NK-92 treated with Interleukin-12 subunit alpha and Interleukin-12 subunit beta, amount 100 ng/mL, for 24 hours (cell line): ENCODE results near the gene SPSB4.
"Not testable (repeated sequence)": the region's sequence is repeated elsewhere in the genome, so short reads cannot be mapped to it uniquely, and the experiment has no call there.

Experiments used
- DNase-seq: peaks from one replicate; lab custom pipeline; 2025; lab: John Stamatoyannopoulos, UW

Gene SPSB4

DNA sequence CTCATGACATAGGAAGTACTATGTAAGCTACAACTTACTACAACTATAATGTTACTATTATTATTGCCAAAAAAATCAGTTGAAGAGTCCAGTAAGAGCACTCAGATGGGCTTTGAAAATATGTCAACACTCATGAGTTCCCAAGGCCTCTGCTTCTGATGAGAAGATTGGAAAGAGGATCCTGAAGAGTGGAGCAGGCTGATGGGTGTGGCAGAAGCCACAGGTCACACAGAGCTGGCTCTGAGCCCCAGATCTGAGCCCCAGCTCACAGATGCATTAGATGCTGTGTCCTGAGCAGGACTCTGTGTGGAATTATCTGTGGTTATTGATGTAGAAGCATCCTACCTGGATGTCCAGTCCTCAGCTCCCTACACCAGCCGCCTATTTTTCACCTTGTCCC is 65.6 kb downstream of the SPSB4 start:
- DNase-seq = no peak

GRCh38 chr3:141117982-141118381 is 66.8 kb downstream of the SPSB4 start:
- DNase-seq = not testable (repeated sequence)

GRCh38 chr3:141122455-141123030 is 71.4 kb downstream of the SPSB4 start:
- no peak for DNase-seq

DNA sequence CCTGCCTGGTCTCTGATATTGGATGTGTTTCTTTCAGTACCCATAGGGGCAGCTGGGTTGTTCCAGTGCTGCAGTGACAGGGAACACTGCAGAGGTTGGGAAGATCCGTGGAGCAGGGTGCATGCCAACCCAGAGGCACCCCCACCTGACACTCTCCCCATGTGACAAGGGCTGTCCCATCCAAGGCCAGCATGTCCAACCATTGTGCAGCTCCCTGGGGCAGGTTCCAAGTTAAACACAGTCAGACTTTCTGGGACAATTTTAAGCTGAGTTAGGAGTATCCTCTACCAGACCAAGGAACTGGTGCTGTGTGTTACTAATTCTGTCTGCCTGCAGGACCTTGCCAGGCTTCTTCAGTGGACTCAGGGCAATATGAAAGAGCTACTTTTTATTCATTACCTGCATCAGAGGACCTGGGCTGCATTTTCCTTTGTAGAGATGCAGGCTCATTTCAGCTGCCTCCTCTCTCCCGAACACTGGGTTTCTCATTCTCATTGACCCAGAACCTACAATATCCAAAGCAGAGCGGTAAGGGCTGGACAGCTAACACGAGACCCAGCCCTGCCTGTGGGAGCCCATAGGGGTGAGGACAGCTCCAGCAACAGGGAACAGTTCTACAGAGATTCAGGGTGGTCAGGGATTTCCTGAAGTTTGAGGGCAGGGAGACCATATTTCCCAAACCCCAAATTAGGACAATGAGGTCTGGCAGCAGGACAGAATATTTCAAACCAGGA is 72.7 kb downstream of the SPSB4 start:
- DNase-seq = no peak

DNA sequence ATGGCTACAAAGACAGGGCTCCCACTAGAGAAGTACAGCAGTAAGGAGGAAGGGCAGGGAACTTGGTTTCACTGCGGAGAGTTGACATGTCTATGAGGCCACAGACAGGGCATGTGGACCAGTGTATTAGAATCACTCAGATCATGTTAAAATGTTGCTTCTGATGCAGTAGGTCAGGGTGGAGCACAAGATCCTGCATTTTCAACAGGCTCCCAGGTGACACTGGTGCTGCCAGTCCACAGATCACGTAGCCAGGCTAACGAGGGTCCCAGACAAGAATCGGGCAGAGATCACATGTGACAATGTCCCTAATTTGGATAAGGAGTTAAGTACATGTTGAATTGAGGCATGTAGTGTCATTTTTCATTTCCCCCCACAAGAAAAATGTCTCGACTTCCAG is 73.6 kb downstream of the SPSB4 start:
- DNase-seq = no peak

- no peak for DNase-seq
Observed at GRCh38 chr3:141125351-141125750, 74.2 kb downstream of the SPSB4 start.

GRCh38 chr3:141126661-141127343 is 75.7 kb downstream of the SPSB4 start:
- DNase-seq = no peak

GRCh38 chr3:141127344-141128125 is 76.4 kb downstream of the SPSB4 start:
- DNase-seq = no peak

- DNase-seq = no peak
Observed at GRCh38 chr3:141128126-141128777, 77.1 kb downstream of the SPSB4 start.

DNA sequence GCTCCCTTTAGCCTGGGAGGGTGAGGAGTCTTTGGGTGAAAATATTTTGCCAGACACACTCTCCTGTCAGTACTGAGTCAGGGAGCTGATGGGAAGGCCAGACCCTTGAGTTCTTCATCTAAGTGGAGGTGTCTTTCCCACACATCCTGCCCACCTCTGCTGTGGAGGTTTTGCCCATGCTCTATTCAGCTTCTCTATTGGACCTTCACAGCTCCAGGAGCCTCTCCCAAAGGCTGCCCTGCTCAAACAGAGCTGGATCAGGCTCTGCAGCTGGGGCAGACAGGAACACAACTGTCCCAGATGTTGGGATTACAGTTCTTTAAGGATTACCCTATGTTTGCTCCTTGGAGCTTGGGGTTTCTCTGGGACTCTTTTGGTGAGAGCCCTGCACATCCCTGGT is 77.9 kb downstream of the SPSB4 start:
- DNase-seq = no peak

DNA sequence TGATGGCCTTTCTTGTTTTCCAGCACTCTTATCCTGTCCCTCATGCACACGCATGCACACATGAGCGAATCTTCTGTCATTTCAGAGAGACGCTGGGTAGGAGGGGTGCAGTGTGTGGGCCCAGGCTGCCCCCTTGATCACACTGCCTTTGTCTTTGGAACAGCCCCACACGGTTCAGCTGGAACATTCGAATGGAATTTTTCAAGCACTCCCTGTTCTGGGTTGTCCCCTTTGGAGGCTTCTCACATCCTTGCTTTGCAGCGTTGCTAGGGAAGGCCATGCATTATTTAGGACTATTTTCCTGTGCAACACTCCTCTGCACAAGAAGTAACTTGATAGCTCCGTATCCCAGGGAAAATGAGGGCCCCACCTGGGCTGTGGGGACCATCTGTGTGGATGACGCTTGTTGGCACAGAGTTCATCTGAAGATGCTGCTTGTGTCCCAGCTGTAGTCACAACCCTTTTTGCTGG is 78.4 kb downstream of the SPSB4 start:
- no peak for DNase-seq

- no peak for DNase-seq
Observed at GRCh38 chr3:141143517-141143916, 92.4 kb downstream of the SPSB4 start.

- no peak for DNase-seq
Observed at GRCh38 chr3:141146979-141147470, 95.9 kb downstream of the SPSB4 start.

- DNase-seq = no peak
Observed at GRCh38 chr3:141147657-141148056, 96.5 kb downstream of the SPSB4 start.

DNA sequence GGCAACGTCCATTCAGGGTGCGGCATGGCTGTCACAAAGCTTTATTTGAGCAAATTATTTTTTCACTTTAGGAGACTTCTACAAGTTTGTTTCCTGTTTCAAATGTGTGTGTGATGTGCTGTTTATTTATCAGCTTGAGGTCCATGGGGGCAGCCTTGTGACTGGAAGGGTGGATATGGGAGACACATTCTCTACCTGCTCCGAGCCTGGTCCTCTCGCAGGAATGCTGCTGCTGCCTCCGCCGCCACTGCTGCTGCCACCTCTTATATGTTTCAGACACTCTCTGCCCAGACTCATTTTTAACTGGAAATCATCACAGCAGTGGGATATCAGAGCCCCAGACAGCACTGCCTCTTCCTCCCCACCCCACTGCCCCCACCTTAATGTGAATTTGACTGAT is 97.0 kb downstream of the SPSB4 start:
- no peak for DNase-seq

DNA sequence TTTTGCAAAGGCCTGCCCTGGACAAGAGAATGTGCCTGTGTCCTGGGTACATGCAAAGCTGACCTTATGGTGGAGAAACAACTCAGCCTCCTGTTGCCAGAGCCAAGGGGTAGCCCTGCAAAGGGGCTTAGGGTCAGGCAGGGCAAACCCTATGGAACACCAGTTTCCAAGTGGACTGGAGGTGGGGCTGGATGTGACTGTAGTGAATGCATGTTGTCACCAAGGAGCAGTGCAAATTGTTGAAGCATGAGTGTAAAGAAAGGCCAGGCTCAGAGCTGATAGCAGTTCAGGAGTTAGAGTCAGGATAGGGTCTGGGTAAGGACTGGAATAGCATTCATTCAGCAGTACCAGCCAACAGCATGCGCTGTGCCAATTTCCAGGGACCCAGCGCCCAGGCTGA is 97.6 kb downstream of the SPSB4 start:
- no peak for DNase-seq

GRCh38 chr3:141150081-141150830 is 99.1 kb downstream of the SPSB4 start:
- DNase-seq = no peak

GRCh38 chr3:141150931-141151330 is 99.8 kb downstream of the SPSB4 start:
- DNase-seq = no peak

- no peak for DNase-seq
Observed at GRCh38 chr3:141151439-141151838, 100.3 kb downstream of the SPSB4 start.

DNA sequence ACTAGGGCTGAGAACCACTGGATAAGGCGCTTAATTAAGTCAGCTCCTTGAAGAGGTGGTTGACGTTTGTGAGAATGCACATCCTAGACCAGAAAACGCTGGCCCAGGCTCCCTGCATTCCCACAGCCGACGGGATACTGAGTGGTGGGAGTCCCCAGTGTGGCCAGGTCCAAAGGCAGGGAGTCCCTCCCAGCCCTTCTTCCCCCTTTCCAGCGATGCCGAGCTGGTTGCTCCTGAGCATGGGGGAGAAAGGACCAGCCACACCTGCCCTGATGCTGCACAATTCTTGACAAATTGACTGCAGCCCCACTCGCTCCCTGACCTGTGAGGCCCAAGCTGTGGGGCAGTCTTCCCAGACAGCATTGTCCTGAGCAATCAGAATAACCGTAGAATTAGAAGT is 101.0 kb downstream of the SPSB4 start:
- no peak for DNase-seq
